OCI-LY7 (cell line): Measurements from ENCODE around the gene TEX48. TPM values are rescaled to one million over a fixed set of nuclear protein-coding genes. Genes with fewer than 3 reads are reported as not detected.

ENCODE experiments used
- BruUV-seq: library from RNA; stranded (reverse); fragments of 400-500 nt; replicated peaks from 2 replicates; lab custom pipeline; 2021; lab: Mats Ljungman, UMichigan
- CTCF ChIA-PET: fragments of 300-600 bp; sonication (Branson Sonifier 250); formaldehyde crosslinking; loops from one replicate; lab custom pipeline; 2022; ENCODE audit warnings: antibody characterized with exemption; ENCODE audit not compliant: unreplicated experiment; lab: Charles Lee
- POLR2A ChIA-PET: fragments of 300-600 bp; sonication (Branson Sonifier 250); formaldehyde crosslinking; loops from one replicate; lab custom pipeline; 2022; ENCODE audit warnings: antibody characterized with exemption; lab: Charles Lee
- DNase-seq: peaks from one replicate; pipeline ENCODE4 v3.0.0-alpha.2; 2015; ENCODE audit warnings: low spot score
- H2AFZ ChIP-seq: fragments of 200-600 bp; sonication (generic), shearing (Covaris generic); 2 replicates; pipeline ENCODE4 v1.6.1; 2014; ENCODE audit warnings: mild to moderate bottlenecking, antibody characterized with exemption, low read length, moderate library complexity
- H3K27ac ChIP-seq: fragments of 200-600 bp; sonication (generic); 2 replicates; pipeline ENCODE4 v1.5.1; 2014; ENCODE audit warnings: mixed run types, low read depth, mild to moderate bottlenecking, moderate library complexity, low read length, inconsistent platforms; ENCODE audit not compliant: poor library complexity, severe bottlenecking
- H3K36me3 ChIP-seq: fragments of 200-600 bp; sonication (generic); 2 replicates; pipeline ENCODE4 v1.6.1; 2014; ENCODE audit warnings: mild to moderate bottlenecking, antibody characterized with exemption, low read length, moderate library complexity, mixed read lengths; ENCODE audit not compliant: insufficient read depth
- H3K4me1 ChIP-seq: fragments of 200-600 bp; sonication (generic); 2 replicates; pipeline ENCODE4 v1.5.1; 2014; ENCODE audit warnings: mild to moderate bottlenecking, low read length; ENCODE audit not compliant: insufficient read depth, poor library complexity, severe bottlenecking
- H3K4me2 ChIP-seq: fragments of 200-600 bp; sonication (generic); 2 replicates; pipeline ENCODE4 v1.6.1; 2014; ENCODE audit warnings: mild to moderate bottlenecking, low read length
- H3K4me3 ChIP-seq: fragments of 200-600 bp; sonication (generic); 2 replicates; pipeline ENCODE4 v1.5.1; 2014; ENCODE audit warnings: mild to moderate bottlenecking, low read depth, low read length; ENCODE audit not compliant: poor library complexity, severe bottlenecking
- H3K79me2 ChIP-seq: fragments of 200-600 bp; sonication (generic); 2 replicates; pipeline ENCODE4 v1.6.1; 2016; ENCODE audit warnings: low read depth, mild to moderate bottlenecking, low read length, moderate library complexity, mixed read lengths; ENCODE audit not compliant: insufficient read depth
- H3K9me2 ChIP-seq: fragments of 200-600 bp; sonication (generic); 2 replicates; pipeline ENCODE4 v1.6.1; 2016; ENCODE audit warnings: mild to moderate bottlenecking, low read length, mixed read lengths; ENCODE audit not compliant: insufficient read depth
- H3K9me3 ChIP-seq: fragments of 200-600 bp; sonication (generic); 2 replicates; pipeline ENCODE4 v1.6.1; 2014; ENCODE audit warnings: mild to moderate bottlenecking, mixed run types, low read length, mixed read lengths
- H4K20me1 ChIP-seq: fragments of 200-600 bp; sonication (generic); 2 replicates; pipeline ENCODE4 v1.6.1; 2014; ENCODE audit warnings: mild to moderate bottlenecking, antibody characterized with exemption, low read length, moderate library complexity, mixed read lengths; ENCODE audit not compliant: insufficient read depth
- EZH2phosphoT487 ChIP-seq: fragments of 200-600 bp; sonication (generic); IDR thresholded peaks from 2 replicates; pipeline ENCODE4 v1.6.1; 2018; ENCODE audit warnings: low read depth, borderline replicate concordance, mild to moderate bottlenecking, mixed run types, antibody characterized with exemption, low read length, moderate library complexity, mixed read lengths
- intact Hi-C: fragments of 100-400 bp; cut with micrococcal nuclease; formaldehyde crosslinking; loops from one replicate; pipeline ENCODE4 v1.10.0; 2022; ENCODE audit not compliant: unreplicated experiment
- total RNA-seq, 2 experiments: library from RNA; depleted of rRNA in 1 of 2; stranded (reverse); fragments of >200 nt in 1 of 2; shearing (Covaris generic) in 1 of 2; gene quantifications; 2 replicates each; pipeline ENCODE4 v1.2.3, GENCODE V29; 2014 to 2022
- TF ChIP-seq, protein P1 (sequence below): fragments of 200-600 bp; sonication (generic); conservative IDR thresholded peaks from 2 replicates; pipeline ENCODE4 v1.5.1; 2014; ENCODE audit warnings: mild to moderate bottlenecking, antibody characterized with exemption, low read length, moderate library complexity, mixed read lengths

Gene TEX48
- total RNA-seq, 2 experiments from 2014 or later = not detected

DNA sequence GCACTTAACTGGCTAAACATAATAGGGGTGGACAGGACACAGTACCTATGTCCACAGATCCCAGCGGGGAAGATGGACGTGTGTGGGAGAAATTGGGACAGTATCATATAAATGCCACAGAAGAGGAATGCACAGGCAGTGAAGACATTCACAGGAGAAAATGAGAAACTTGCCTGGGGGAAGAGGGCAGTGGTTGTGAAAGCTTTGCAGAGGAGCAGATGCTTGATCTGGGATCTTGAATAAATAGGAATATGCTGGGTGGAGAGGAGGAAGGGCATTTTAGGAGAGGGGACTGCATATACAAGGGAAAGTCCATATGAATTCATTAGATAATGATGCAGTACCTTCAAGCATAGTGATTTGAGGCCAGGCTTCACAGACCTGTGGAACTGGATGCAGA, 57.3 kb downstream of the TEX48 start:
- BruUV-seq = no TSS peak
- intact Hi-C loops = no loop called here
- TF ChIP-seq, protein P1, sequence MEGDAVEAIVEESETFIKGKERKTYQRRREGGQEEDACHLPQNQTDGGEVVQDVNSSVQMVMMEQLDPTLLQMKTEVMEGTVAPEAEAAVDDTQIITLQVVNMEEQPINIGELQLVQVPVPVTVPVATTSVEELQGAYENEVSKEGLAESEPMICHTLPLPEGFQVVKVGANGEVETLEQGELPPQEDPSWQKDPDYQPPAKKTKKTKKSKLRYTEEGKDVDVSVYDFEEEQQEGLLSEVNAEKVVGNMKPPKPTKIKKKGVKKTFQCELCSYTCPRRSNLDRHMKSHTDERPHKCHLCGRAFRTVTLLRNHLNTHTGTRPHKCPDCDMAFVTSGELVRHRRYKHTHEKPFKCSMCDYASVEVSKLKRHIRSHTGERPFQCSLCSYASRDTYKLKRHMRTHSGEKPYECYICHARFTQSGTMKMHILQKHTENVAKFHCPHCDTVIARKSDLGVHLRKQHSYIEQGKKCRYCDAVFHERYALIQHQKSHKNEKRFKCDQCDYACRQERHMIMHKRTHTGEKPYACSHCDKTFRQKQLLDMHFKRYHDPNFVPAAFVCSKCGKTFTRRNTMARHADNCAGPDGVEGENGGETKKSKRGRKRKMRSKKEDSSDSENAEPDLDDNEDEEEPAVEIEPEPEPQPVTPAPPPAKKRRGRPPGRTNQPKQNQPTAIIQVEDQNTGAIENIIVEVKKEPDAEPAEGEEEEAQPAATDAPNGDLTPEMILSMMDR = no peak
- no peak for TF ChIP-seq EZH2phosphoT487

DNA sequence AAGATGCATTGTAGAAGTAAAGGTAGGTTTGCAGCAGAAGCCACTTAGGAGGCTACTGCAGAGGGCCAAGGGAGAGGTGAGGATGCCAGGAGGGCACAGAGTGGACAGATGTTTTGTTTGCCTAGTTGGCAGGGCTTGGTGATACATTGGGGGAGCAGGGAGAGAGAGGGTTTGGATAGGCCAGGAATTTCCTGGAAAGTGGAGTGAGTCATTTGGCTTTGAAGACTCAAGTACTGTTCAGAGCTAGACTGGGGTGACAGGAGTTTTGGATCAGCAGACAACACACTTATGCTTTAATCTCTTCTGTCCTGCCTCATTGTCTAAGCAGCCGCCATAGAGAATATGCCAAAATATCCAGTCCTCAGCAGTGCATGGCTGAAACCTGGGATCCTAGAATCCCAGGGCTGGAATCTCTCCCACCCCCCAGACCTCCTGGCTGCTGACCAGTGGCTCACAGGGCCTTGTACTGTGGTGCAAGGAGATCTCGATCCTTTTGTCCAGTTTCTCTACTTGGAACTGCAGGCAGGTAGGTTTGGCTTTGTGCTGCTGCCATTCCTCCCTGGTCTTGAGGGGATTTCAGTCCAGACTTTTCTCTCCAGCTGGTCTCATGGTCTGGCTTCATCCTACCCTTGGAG, 59.9 kb downstream of the TEX48 start:
- Histone ChIP-seq H3K36me3 (peaks cover 90% of the 10 kb centered on the region), H3K79me2 (peaks cover 42% of the 10 kb centered on the region)
- TSS peak; percentile 13 for BruUV-seq

More for the DNA sequence above, 57.3 kb downstream of the TEX48 start:
- Histone ChIP-seq H3K9me3 (no peaks in the 10 kb centered on the region), H4K20me1 (no peaks in the 10 kb centered on the region), H3K36me3 (peaks cover 90% of the 10 kb centered on the region), H3K4me3 (no peak overlapping the region), H2AFZ (no peak overlapping the region), H3K9me2 (no peaks in the 10 kb centered on the region), H3K27ac (no peak overlapping the region), H3K4me2 (no peak overlapping the region), H3K4me1 (peaks cover 2% of the 10 kb centered on the region), H3K79me2 (peaks cover 16% of the 10 kb centered on the region)
- ChIA-PET POLR2A (interaction anchor here (0.7 kb wide), 1 partner anchor 35 kb away, joined by 3 read pairs; no protein-coding TSS in a partner anchor), CTCF (no interaction called here)
- no peak for DNase-seq

More for the DNA sequence above, 59.9 kb downstream of the TEX48 start:
- H3K4me3 ChIP-seq = no peak overlapping the region
- no peak overlapping the region for H3K4me2 ChIP-seq
- no peaks in the 10 kb centered on the region for H3K9me2 ChIP-seq
- no peak overlapping the region for H2AFZ ChIP-seq
- TF ChIP-seq EZH2phosphoT487 = no peak
- TF ChIP-seq, protein P1 = no peak
- H3K9me3 ChIP-seq = 0 out of 2 replicates have a peak, but pooled peaks cover 5% of the 10 kb centered on the region
- intact Hi-C loops = no loop called here
- ChIA-PET POLR2A (interaction anchor here (1.1 kb wide), 1 partner anchor 15 kb away, joined by 5 read pairs; no protein-coding TSS in a partner anchor), CTCF (no interaction called here)
- DNase-seq = no peak
- H3K27ac ChIP-seq = no peak overlapping the region
- H4K20me1 ChIP-seq = no peaks in the 10 kb centered on the region
- H3K4me1 ChIP-seq = peaks cover 20% of the 10 kb centered on the region
